Hepatocyte (in vitro differentiated cells): ENCODE results near the gene FGF1.

ENCODE experiments used
- EZH2 ChIP-seq: fragments of 200-600 bp; sonication (generic); IDR thresholded peaks from 2 replicates; pipeline ENCODE4 v1.6.1; 2016; ENCODE audit warnings: antibody characterized with exemption, mild to moderate bottlenecking, borderline replicate concordance
- EZH2phosphoT487 ChIP-seq: fragments of 200-600 bp; sonication (generic); IDR thresholded peaks from one replicate; pipeline ENCODE4 v1.6.1; 2018; ENCODE audit warnings: antibody characterized with exemption, mild to moderate bottlenecking, low read depth, moderate library complexity; ENCODE audit not compliant: unreplicated experiment, severe bottlenecking
- TF ChIP-seq, protein P1 (sequence below): fragments of 200-600 bp; sonication (generic); IDR thresholded peaks from 2 replicates; pipeline ENCODE4 v1.5.1; 2016; ENCODE audit warnings: antibody characterized with exemption, mild to moderate bottlenecking; ENCODE audit not compliant: poor library complexity

DNA sequence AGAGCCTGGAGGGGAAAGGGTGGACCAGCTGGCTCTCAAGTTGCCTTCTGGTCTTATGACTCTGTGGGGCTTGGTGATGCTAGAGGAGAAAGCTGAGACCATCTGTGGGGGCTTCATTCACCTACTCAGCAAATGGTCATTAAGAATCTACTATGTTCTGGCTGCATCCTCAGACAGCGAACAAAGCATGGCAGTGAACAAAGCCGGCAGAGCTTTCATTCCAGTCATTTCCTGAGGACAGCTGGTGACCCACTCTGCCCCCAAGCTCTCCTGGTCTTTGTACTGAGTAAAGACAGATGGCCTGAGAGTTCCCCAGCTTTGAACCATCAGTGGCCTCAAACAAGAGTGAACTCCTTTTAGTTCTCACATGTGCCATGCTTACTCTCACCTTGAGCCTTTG is 48.0 kb downstream of the FGF1 start:
- TF ChIP-seq EZH2 (no peak), EZH2phosphoT487 (no peak)
- TF ChIP-seq, protein P1, sequence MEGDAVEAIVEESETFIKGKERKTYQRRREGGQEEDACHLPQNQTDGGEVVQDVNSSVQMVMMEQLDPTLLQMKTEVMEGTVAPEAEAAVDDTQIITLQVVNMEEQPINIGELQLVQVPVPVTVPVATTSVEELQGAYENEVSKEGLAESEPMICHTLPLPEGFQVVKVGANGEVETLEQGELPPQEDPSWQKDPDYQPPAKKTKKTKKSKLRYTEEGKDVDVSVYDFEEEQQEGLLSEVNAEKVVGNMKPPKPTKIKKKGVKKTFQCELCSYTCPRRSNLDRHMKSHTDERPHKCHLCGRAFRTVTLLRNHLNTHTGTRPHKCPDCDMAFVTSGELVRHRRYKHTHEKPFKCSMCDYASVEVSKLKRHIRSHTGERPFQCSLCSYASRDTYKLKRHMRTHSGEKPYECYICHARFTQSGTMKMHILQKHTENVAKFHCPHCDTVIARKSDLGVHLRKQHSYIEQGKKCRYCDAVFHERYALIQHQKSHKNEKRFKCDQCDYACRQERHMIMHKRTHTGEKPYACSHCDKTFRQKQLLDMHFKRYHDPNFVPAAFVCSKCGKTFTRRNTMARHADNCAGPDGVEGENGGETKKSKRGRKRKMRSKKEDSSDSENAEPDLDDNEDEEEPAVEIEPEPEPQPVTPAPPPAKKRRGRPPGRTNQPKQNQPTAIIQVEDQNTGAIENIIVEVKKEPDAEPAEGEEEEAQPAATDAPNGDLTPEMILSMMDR: no peak
